DOHH2 (cell line): ENCODE data around the gene NIF3L1.

Experiments used
- H3F3A ChIP-seq: fragments of 200-600 bp; sonication (generic), shearing (Covaris generic); 2 replicates; pipeline ENCODE4 v1.6.0; 2016; ENCODE audit warnings: antibody characterized with exemption, mild to moderate bottlenecking; ENCODE audit not compliant: control insufficient read depth, insufficient read depth
- H3K27ac ChIP-seq: fragments of 200-600 bp; sonication (generic); 2 replicates; pipeline ENCODE4 v1.5.1; 2014; ENCODE audit warnings: low read depth, mild to moderate bottlenecking, low read length, moderate library complexity
- H3K27me3 ChIP-seq: fragments of 200-600 bp; sonication (generic); 2 replicates; pipeline ENCODE4 v1.6.1; 2014; ENCODE audit warnings: mild to moderate bottlenecking, low read length, mixed read lengths; ENCODE audit not compliant: control insufficient read depth
- H3K36me3 ChIP-seq: fragments of 200-600 bp; sonication (generic); 2 replicates; pipeline ENCODE4 v1.6.1; 2014; ENCODE audit warnings: mild to moderate bottlenecking, low read length, moderate library complexity, mixed read lengths; ENCODE audit not compliant: control insufficient read depth
- H3K4me1 ChIP-seq: fragments of 200-600 bp; sonication (generic); 2 replicates; pipeline ENCODE4 v1.6.1; 2014; ENCODE audit warnings: mild to moderate bottlenecking, low read length, mixed read lengths; ENCODE audit not compliant: control insufficient read depth
- H3K4me2 ChIP-seq: fragments of 200-600 bp; sonication (generic); 2 replicates; pipeline ENCODE4 v1.6.0; 2014; ENCODE audit warnings: mild to moderate bottlenecking, low read length, moderate library complexity
- H3K4me3 ChIP-seq: fragments of 200-600 bp; sonication (generic); 2 replicates; pipeline ENCODE4 v1.5.1; 2014; ENCODE audit warnings: mild to moderate bottlenecking, low read length, mixed read lengths
- H3K79me2 ChIP-seq: fragments of 200-600 bp; sonication (generic); 2 replicates; pipeline ENCODE4 v1.6.1; 2014; ENCODE audit warnings: mild to moderate bottlenecking, low read length, mixed read lengths; ENCODE audit not compliant: control insufficient read depth
- H3K9me2 ChIP-seq: fragments of 200-600 bp; sonication (generic); replicated peaks from 2 replicates; pipeline ENCODE4 v1.6.1; 2014; ENCODE audit warnings: mild to moderate bottlenecking, low read length, mixed read lengths; ENCODE audit not compliant: control insufficient read depth
- H3K9me3 ChIP-seq: fragments of 200-600 bp; sonication (generic); 2 replicates; pipeline ENCODE4 v1.6.1; 2014; ENCODE audit warnings: antibody characterized with exemption, low read length, mixed read lengths; ENCODE audit not compliant: control insufficient read depth, insufficient read depth
- H4K20me1 ChIP-seq: fragments of 200-600 bp; sonication (generic); 2 replicates; pipeline ENCODE4 v1.6.0; 2014; ENCODE audit warnings: low read depth, mild to moderate bottlenecking, antibody characterized with exemption, low read length, moderate library complexity; ENCODE audit not compliant: control insufficient read depth, insufficient read depth
- EZH2phosphoT487 ChIP-seq: fragments of 200-600 bp; sonication (generic); IDR thresholded peaks from 2 replicates; pipeline ENCODE4 v1.6.1; 2017; ENCODE audit warnings: borderline replicate concordance, mild to moderate bottlenecking, antibody characterized with exemption, low read length, moderate library complexity, mixed read lengths
- TF ChIP-seq, protein P1 (sequence below): fragments of 200-600 bp; sonication (generic); IDR thresholded peaks from one replicate; pipeline ENCODE4 v1.5.1; 2014; ENCODE audit warnings: antibody characterized with exemption, mild to moderate bottlenecking, low read depth, low read length; ENCODE audit not compliant: poor library complexity, severe bottlenecking

Gene NIF3L1

DNA sequence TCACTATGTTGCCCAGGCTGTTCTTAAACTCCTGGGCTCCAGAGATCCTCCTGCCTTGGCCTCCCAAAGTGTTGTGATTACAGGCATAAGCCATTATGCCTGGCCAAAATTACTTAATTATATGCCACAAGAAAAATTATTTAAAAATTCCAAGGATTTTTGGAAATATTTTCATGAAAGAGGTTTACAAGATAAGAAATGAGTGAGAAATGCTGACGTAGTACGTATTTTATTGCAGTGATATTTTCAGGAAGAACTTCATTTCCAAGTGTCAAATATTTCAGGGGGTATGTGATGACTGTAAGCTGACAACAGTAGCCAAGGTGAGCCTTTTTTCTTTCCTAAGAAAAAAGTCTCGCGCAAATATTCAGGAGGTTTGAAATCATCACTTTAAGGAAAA, 20.8 kb downstream of the NIF3L1 start:
- Histone ChIP-seq H3K4me2 (no peak overlapping the region), H3F3A (peaks cover 18% of the 10 kb centered on the region), H3K4me1 (no peaks in the 10 kb centered on the region), H3K9me2 (no peaks in the 10 kb centered on the region), H3K9me3 (no peaks in the 10 kb centered on the region), H3K4me3 (no peak overlapping the region), H3K79me2 (no peaks in the 10 kb centered on the region), H3K36me3 (peaks cover 67% of the 10 kb centered on the region), H3K27ac (no peak overlapping the region), H3K27me3 (no peaks in the 10 kb centered on the region), H4K20me1 (no peaks in the 10 kb centered on the region)
- TF ChIP-seq, protein P1, sequence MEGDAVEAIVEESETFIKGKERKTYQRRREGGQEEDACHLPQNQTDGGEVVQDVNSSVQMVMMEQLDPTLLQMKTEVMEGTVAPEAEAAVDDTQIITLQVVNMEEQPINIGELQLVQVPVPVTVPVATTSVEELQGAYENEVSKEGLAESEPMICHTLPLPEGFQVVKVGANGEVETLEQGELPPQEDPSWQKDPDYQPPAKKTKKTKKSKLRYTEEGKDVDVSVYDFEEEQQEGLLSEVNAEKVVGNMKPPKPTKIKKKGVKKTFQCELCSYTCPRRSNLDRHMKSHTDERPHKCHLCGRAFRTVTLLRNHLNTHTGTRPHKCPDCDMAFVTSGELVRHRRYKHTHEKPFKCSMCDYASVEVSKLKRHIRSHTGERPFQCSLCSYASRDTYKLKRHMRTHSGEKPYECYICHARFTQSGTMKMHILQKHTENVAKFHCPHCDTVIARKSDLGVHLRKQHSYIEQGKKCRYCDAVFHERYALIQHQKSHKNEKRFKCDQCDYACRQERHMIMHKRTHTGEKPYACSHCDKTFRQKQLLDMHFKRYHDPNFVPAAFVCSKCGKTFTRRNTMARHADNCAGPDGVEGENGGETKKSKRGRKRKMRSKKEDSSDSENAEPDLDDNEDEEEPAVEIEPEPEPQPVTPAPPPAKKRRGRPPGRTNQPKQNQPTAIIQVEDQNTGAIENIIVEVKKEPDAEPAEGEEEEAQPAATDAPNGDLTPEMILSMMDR: no peak
- TF ChIP-seq EZH2phosphoT487: no peak

DNA sequence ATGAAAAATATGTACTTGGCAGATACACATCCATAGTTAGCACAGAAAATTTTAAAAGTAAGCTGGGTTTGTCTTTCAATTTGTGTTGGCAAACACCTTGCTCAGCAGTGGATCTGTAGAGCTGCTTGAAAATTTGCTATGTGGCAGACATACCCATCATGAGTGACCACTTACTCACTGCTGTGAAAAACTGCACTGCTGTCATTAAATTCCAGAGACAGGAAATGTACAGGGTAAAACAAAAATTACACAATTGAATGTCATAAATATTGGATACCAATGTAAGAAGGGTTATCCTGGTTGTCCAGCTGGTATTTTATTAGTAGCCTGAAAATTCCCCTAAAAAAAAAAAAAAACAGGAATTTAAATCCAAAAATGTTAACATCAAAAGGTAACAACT, 24.5 kb downstream of the NIF3L1 start:
- no peaks in the 10 kb centered on the region for H3K9me2 ChIP-seq
- no peak overlapping the region for H3K4me3 ChIP-seq
- no peak overlapping the region for H3K27ac ChIP-seq
- H3K9me3 ChIP-seq: no peaks in the 10 kb centered on the region
- no peak overlapping the region for H3K4me2 ChIP-seq
- no peaks in the 10 kb centered on the region for H3K4me1 ChIP-seq
- no peaks in the 10 kb centered on the region for H3K79me2 ChIP-seq
- no peaks in the 10 kb centered on the region for H4K20me1 ChIP-seq
- TF ChIP-seq, protein P1: no peak
- no peak for TF ChIP-seq EZH2phosphoT487
- H3K27me3 ChIP-seq: no peaks in the 10 kb centered on the region
- peaks cover 71% of the 10 kb centered on the region for H3K36me3 ChIP-seq
- peaks cover 14% of the 10 kb centered on the region for H3F3A ChIP-seq

DNA sequence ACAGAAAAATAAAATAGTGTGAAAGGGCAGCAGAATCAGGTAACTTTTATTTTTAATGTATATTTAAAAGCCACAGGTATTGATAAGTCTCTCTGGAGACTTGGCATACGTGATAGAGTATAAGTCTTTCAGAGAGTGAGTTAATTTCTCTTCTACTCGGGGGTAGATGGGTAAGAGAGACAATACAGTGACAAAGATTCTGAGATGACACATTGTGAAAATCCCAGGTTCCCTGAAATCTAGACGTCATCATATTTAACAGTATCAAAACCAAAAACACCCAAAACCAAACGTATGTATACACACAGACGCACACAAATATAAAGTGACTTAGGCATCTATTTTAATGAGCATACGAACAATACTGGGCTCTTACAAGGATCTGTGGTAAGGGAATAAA, 33.3 kb downstream of the NIF3L1 start:
- Histone ChIP-seq H3K36me3 (peaks cover 57% of the 10 kb centered on the region), H3K4me3 (no peak overlapping the region)

DNA sequence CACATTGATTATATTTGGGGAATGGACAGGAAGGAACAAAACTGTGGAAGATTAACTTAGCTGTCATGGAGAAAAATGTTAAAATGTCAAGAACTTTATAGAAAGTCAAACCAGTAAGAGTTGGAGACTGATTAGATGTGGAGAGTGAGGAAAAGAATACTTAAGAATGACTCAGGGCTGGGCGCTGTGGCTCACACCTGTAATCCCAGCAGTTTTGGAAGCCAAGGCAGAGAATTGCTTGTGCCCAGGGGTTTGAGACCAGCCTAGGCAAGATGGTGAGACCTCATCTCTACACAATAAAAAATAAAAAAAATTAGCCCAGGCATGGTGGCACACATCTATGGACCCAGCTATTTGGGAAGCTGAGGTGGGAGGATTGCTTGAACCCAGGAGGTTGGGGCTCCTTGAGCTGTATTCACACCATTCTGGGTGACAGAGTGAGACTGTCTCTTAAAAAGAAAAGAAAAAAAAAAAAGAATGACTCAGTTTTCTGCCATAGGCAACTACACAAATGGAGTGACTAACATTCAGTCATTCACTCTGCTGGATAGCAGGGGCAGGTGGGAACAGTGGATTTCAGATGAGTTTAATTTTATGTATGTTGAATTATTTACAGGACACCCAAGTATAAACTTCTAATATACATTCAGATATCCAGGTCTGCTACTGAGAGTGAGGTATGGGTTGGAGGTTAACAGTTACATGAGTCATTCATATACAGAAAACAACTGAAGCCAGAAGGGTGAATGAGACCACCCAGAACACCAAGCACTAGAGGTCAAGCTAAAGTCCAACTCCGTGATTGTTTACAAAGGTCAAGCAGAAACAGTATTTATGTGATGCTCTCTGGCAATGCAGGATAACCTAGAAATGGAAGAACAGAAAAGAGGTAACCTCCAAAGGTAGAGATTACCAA, 40.4 kb downstream of the NIF3L1 start:
- TF ChIP-seq, protein P1: no peak
- TF ChIP-seq EZH2phosphoT487: no peak
- no peak overlapping the region for H3K4me3 ChIP-seq
- no peak overlapping the region for H3K27ac ChIP-seq
- H3K4me1 ChIP-seq: no peaks in the 10 kb centered on the region
- no peaks in the 10 kb centered on the region for H3K9me2 ChIP-seq
- no peaks in the 10 kb centered on the region for H3K27me3 ChIP-seq
- H3K79me2 ChIP-seq: no peaks in the 10 kb centered on the region
- H3K36me3 ChIP-seq: peaks cover 45% of the 10 kb centered on the region
- no peaks in the 10 kb centered on the region for H3K9me3 ChIP-seq
- H3K4me2 ChIP-seq: no peak overlapping the region
- H4K20me1 ChIP-seq: no peaks in the 10 kb centered on the region
- H3F3A ChIP-seq: 0 out of 2 replicates have a peak, but pooled peaks cover 3% of the 10 kb centered on the region

More for the DNA sequence above, 33.3 kb downstream of the NIF3L1 start:
- Histone ChIP-seq H3K79me2 (no peaks in the 10 kb centered on the region), H3F3A (no peaks in the 10 kb centered on the region), H3K9me3 (no peaks in the 10 kb centered on the region), H3K4me1 (no peaks in the 10 kb centered on the region), H3K9me2 (no peaks in the 10 kb centered on the region), H3K27me3 (no peaks in the 10 kb centered on the region), H3K27ac (no peak overlapping the region), H3K4me2 (no peak overlapping the region), H4K20me1 (no peaks in the 10 kb centered on the region)
- no peak for TF ChIP-seq EZH2phosphoT487
